Loucy (cell line): Measurements from ENCODE around the gene SULT1A3.

ENCODE experiments used
- CTCF ChIP-seq: fragments of 200-600 bp; sonication (generic); conservative IDR thresholded peaks from 2 replicates; pipeline ENCODE4 v1.5.1; 2014; ENCODE audit warnings: mild to moderate bottlenecking, antibody characterized with exemption, low read length
- EZH2phosphoT487 ChIP-seq: fragments of 200-600 bp; IDR thresholded peaks from 2 replicates; pipeline ENCODE4 v1.6.1; 2018; ENCODE audit warnings: antibody characterized with exemption, mild to moderate bottlenecking, moderate library complexity, borderline replicate concordance

GRCh38 chr16:30187971-30188561, 11.0 kb upstream of the SULT1A3 start:
- TF ChIP-seq CTCF (no peak), EZH2phosphoT487 (no peak)
